CD8-positive, alpha-beta memory T cell (primary cell): ENCODE measurements around the gene A4GALT. TPM values are rescaled to one million over a fixed set of nuclear protein-coding genes. Genes with fewer than 3 reads are reported as not detected.
"Not testable (repeated sequence)": the region's sequence is repeated elsewhere in the genome, so short reads cannot be mapped to it uniquely, and the experiment has no call there.

ENCODE experiments used
- CTCF ChIA-PET: fragments of 350-600 bp; sonication (Branson Sonifier 250); formaldehyde crosslinking; loops from one replicate; lab custom pipeline; 2021; ENCODE audit warnings: antibody characterized with exemption; lab: Charles Lee
- POLR2A ChIA-PET: fragments of 350-600 bp; sonication (Branson Sonifier 250); formaldehyde crosslinking; loops from one replicate; lab custom pipeline; 2021; ENCODE audit warnings: antibody characterized with exemption; lab: Charles Lee
- DNase-seq, 5 donors: peaks; one replicate each; pipeline versions ENCODE4 v3.0.0 to v3.0.0-alpha.2; 2020 to 2022; ENCODE audit warnings: mixed read lengths in 1 of 5
- H3K27ac ChIP-seq: one replicate; pipeline ENCODE4 v1.7.0; 2013; ENCODE audit warnings: low read depth, mild to moderate bottlenecking, low read length, moderate library complexity
- H3K27me3 ChIP-seq: 2 replicates; pipeline ENCODE4 v1.7.0; 2013; ENCODE audit warnings: low read length, mild to moderate bottlenecking; ENCODE audit not compliant: insufficient read depth, poor library complexity, severe bottlenecking
- H3K36me3 ChIP-seq: 2 replicates; pipeline ENCODE4 v1.7.0; 2013; ENCODE audit warnings: mild to moderate bottlenecking, low read length, moderate library complexity; ENCODE audit not compliant: insufficient read depth
- H3K4me1 ChIP-seq: 2 replicates; pipeline ENCODE4 v1.7.0; 2013; ENCODE audit warnings: mild to moderate bottlenecking, low read length, moderate library complexity; ENCODE audit not compliant: insufficient read depth
- H3K4me3 ChIP-seq: 2 replicates; pipeline ENCODE4 v1.7.0; 2013; ENCODE audit warnings: mild to moderate bottlenecking, low read length
- H3K9me3 ChIP-seq: 2 replicates; pipeline ENCODE4 v1.7.0; 2013; ENCODE audit warnings: mild to moderate bottlenecking, low read length
- H3K27ac Mint-ChIP-seq, 8 donors: one replicate each; pipeline ENCODE4 v1.8.0; 2020 to 2021; ENCODE audit warnings: mixed read lengths in 8 of 8, mild to moderate bottlenecking in 6 of 8, inconsistent platforms in 3 of 8, moderate library complexity in 3 of 8
- H3K27me3 Mint-ChIP-seq, 2 donors: one replicate each; pipeline ENCODE4 v1.8.0; 2020 to 2021; ENCODE audit warnings: mixed read lengths in 2 of 2, mild to moderate bottlenecking in 1 of 2, moderate library complexity in 1 of 2
- H3K36me3 Mint-ChIP-seq, 3 donors: one replicate each; pipeline ENCODE4 v1.8.0; 2020 to 2021; ENCODE audit warnings: mixed read lengths in 3 of 3, inconsistent platforms in 1 of 3, mild to moderate bottlenecking in 1 of 3
- H3K4me1 Mint-ChIP-seq, 3 donors: one replicate each; pipeline ENCODE4 v1.8.0; 2020 to 2021; ENCODE audit warnings: mixed read lengths in 3 of 3, inconsistent platforms in 1 of 3, mild to moderate bottlenecking in 1 of 3
- H3K4me3 Mint-ChIP-seq, 7 donors: one replicate each; pipeline ENCODE4 v1.8.0; 2020 to 2021; ENCODE audit warnings: mixed read lengths in 7 of 7, mild to moderate bottlenecking in 6 of 7, moderate library complexity in 4 of 7, inconsistent platforms in 2 of 7
- H3K9me3 Mint-ChIP-seq, 5 donors: one replicate each; pipeline ENCODE4 v1.8.0; 2020 to 2022; ENCODE audit warnings: mixed read lengths in 5 of 5, mild to moderate bottlenecking in 3 of 5, moderate library complexity in 2 of 5, inconsistent platforms in 1 of 5
- polyA plus RNA-seq: library from polyadenylated mRNA; unstranded; fragments of 300-500 nt; fragmentation: Illumina TruSeq; gene quantifications from one replicate; pipeline ENCODE4 v1.2.3, GENCODE V29; 2021
- total RNA-seq, 2 experiments: library from RNA; stranded (reverse); gene quantifications; one replicate each; pipeline ENCODE4 v1.2.3, GENCODE V29; 2021

The A4GALT gene
- total and polyA plus RNA-seq, 3 experiments from 2014 or later: not detected

GRCh38 chr22:42680648-42681047, 40.0 kb downstream of the A4GALT start:
- H3K36me3 Mint-ChIP-seq: peaks cover 0 to 6% (median 3%) of the 10 kb centered on the region in 3 donors
- no peaks in the 10 kb centered on the region for H3K4me1 Mint-ChIP-seq
- no peaks in the 10 kb centered on the region for H3K36me3 ChIP-seq
- CTCF ChIA-PET: no interaction called here
- DNase-seq: no peak
- H3K9me3 Mint-ChIP-seq: peaks cover 0 to 14% (median 6%) of the 10 kb centered on the region in 5 donors
- H3K4me1 ChIP-seq: no peaks in the 10 kb centered on the region
- no peak overlapping the region for H3K27ac Mint-ChIP-seq
- no peaks in the 10 kb centered on the region for H3K27me3 ChIP-seq
- H3K4me3 ChIP-seq: no peak overlapping the region
- no peak overlapping the region for H3K27ac ChIP-seq
- peaks cover 6 to 20% of the 10 kb centered on the region in 2 donors for H3K27me3 Mint-ChIP-seq
- POLR2A ChIA-PET: no interaction called here
- H3K4me3 Mint-ChIP-seq: no peak overlapping the region
- no peaks in the 10 kb centered on the region for H3K9me3 ChIP-seq

- H3K27me3 ChIP-seq: no peaks in the 10 kb centered on the region
- DNase-seq: no peak
- ChIA-PET POLR2A (no interaction called here), CTCF (no interaction called here)
- Mint-ChIP-seq H3K36me3 (peaks cover 0 to 6% (median 3%) of the 10 kb centered on the region in 3 donors), H3K4me1 (no peaks in the 10 kb centered on the region), H3K9me3 (peaks cover 0 to 14% (median 6%) of the 10 kb centered on the region in 5 donors), H3K27me3 (peaks cover 6 to 20% of the 10 kb centered on the region in 2 donors), H3K27ac (peak overlapping the region in 1 of 8 donors; percentile 30), H3K4me3 (no peak overlapping the region)
- no peaks in the 10 kb centered on the region for H3K36me3 ChIP-seq
- H3K27ac ChIP-seq: no peak overlapping the region
- no peak overlapping the region for H3K4me3 ChIP-seq
- no peaks in the 10 kb centered on the region for H3K4me1 ChIP-seq
- no peaks in the 10 kb centered on the region for H3K9me3 ChIP-seq
Observed at GRCh38 chr22:42679691-42680090, 41.0 kb downstream of the A4GALT start.

- CTCF ChIA-PET: no interaction called here
- Mint-ChIP-seq H3K4me3 (no peak overlapping the region), H3K9me3 (peaks cover 0 to 14% (median 6%) of the 10 kb centered on the region in 5 donors), H3K4me1 (no peaks in the 10 kb centered on the region), H3K27me3 (peaks cover 6 to 20% of the 10 kb centered on the region in 2 donors), H3K36me3 (peaks cover 0 to 6% (median 3%) of the 10 kb centered on the region in 3 donors), H3K27ac (no peak overlapping the region)
- Histone ChIP-seq H3K9me3 (no peaks in the 10 kb centered on the region), H3K27ac (no peak overlapping the region), H3K4me3 (no peak overlapping the region), H3K27me3 (no peaks in the 10 kb centered on the region), H3K36me3 (no peaks in the 10 kb centered on the region), H3K4me1 (no peaks in the 10 kb centered on the region)
- POLR2A ChIA-PET: no interaction called here
- DNase-seq: no peak
Observed at GRCh38 chr22:42678894-42679293, 41.8 kb downstream of the A4GALT start.

- H3K27ac Mint-ChIP-seq, DNase-seq, H3K27ac ChIP-seq, H3K9me3 ChIP-seq, H3K36me3 Mint-ChIP-seq, H3K36me3 ChIP-seq, H3K4me3 Mint-ChIP-seq, H3K27me3 ChIP-seq, H3K4me1 Mint-ChIP-seq, CTCF ChIA-PET, H3K4me3 ChIP-seq, POLR2A ChIA-PET, H3K4me1 ChIP-seq: not testable (repeated sequence)
- Mint-ChIP-seq H3K27me3 (peaks cover 5 to 14% of the 10 kb centered on the region in 2 donors), H3K9me3 (peaks cover 0 to 14% (median 6%) of the 10 kb centered on the region in 5 donors)
Observed at GRCh38 chr22:42677936-42678335, 42.7 kb downstream of the A4GALT start.

GRCh38 chr22:42676059-42676607, 44.5 kb downstream of the A4GALT start:
- no peaks in the 10 kb centered on the region for H3K36me3 ChIP-seq
- ChIA-PET POLR2A (no interaction called here), CTCF (no interaction called here)
- peaks cover 4% of the 10 kb centered on the region for H3K4me1 ChIP-seq
- no peak overlapping the region for H3K27ac ChIP-seq
- Mint-ChIP-seq H3K27me3 (peaks cover 5 to 14% of the 10 kb centered on the region in 2 donors), H3K4me1 (peaks cover 4 to 5% (median 4%) of the 10 kb centered on the region in 3 donors), H3K9me3 (peaks cover 0 to 14% (median 6%) of the 10 kb centered on the region in 5 donors), H3K36me3 (peaks cover 0 to 6% (median 3%) of the 10 kb centered on the region in 3 donors), H3K4me3 (no peak overlapping the region), H3K27ac (no peak overlapping the region)
- DNase-seq: no peak
- no peaks in the 10 kb centered on the region for H3K27me3 ChIP-seq
- no peaks in the 10 kb centered on the region for H3K9me3 ChIP-seq
- H3K4me3 ChIP-seq: no peak overlapping the region

GRCh38 chr22:42673898-42674401, 46.7 kb downstream of the A4GALT start:
- no peaks in the 10 kb centered on the region for H3K27me3 ChIP-seq
- peaks cover 4% of the 10 kb centered on the region for H3K4me1 ChIP-seq
- Mint-ChIP-seq H3K27ac (no peak overlapping the region), H3K9me3 (peaks cover 0 to 11% (median 6%) of the 10 kb centered on the region in 5 donors), H3K4me1 (peaks cover 8 to 11% (median 9%) of the 10 kb centered on the region in 3 donors), H3K27me3 (peaks cover 5 to 11% of the 10 kb centered on the region in 2 donors), H3K4me3 (no peak overlapping the region), H3K36me3 (peaks cover 0 to 6% (median 3%) of the 10 kb centered on the region in 3 donors)
- no peak overlapping the region for H3K27ac ChIP-seq
- no peaks in the 10 kb centered on the region for H3K36me3 ChIP-seq
- DNase-seq: no peak
- POLR2A ChIA-PET: no interaction called here
- no peak overlapping the region for H3K4me3 ChIP-seq
- no peaks in the 10 kb centered on the region for H3K9me3 ChIP-seq
- CTCF ChIA-PET: no interaction called here

GRCh38 chr22:42673071-42673470, 47.6 kb downstream of the A4GALT start:
- H3K36me3 ChIP-seq, CTCF ChIA-PET, H3K9me3 ChIP-seq, H3K9me3 Mint-ChIP-seq, H3K4me1 ChIP-seq, H3K4me3 Mint-ChIP-seq, DNase-seq, H3K36me3 Mint-ChIP-seq, H3K27ac Mint-ChIP-seq, H3K27me3 Mint-ChIP-seq, H3K27ac ChIP-seq, H3K27me3 ChIP-seq, POLR2A ChIA-PET, H3K4me3 ChIP-seq: not testable (repeated sequence)
- peaks cover 8 to 11% (median 9%) of the 10 kb centered on the region in 3 donors for H3K4me1 Mint-ChIP-seq

GRCh38 chr22:42670921-42671709, 49.6 kb downstream of the A4GALT start:
- peak overlapping the region in 4 of 8 donors; percentile 25 to 59 (median 45) for H3K27ac Mint-ChIP-seq
- Histone ChIP-seq H3K4me3 (no peak overlapping the region), H3K27ac (no peak overlapping the region), H3K4me1 (peaks cover 4% of the 10 kb centered on the region), H3K27me3 (no peaks in the 10 kb centered on the region), H3K9me3 (no peaks in the 10 kb centered on the region), H3K36me3 (no peaks in the 10 kb centered on the region)
- ChIA-PET POLR2A (no interaction called here), CTCF (no interaction called here)
- H3K4me1 Mint-ChIP-seq: peaks cover 8 to 11% (median 9%) of the 10 kb centered on the region in 3 donors
- H3K9me3 Mint-ChIP-seq: no peaks in the 10 kb centered on the region
- DNase-seq: no peak
- H3K4me3 Mint-ChIP-seq: peak overlapping the region in 1 of 7 donors; percentile 32
- H3K27me3 Mint-ChIP-seq: peaks cover 3% of the 10 kb centered on the region in 2 donors
- no peaks in the 10 kb centered on the region for H3K36me3 Mint-ChIP-seq
